Measurements from ENCODE around the gene SDK1.

The SDK1 gene

GRCh38 chr7:4017081-4017480 lies 716.0 kb downstream of the SDK1 start:
- DNase-seq (ENCODE audit: low spot score) = no peak

GRCh38 chr7:4017785-4018184 lies 716.7 kb downstream of the SDK1 start:
- no peak for DNase-seq (ENCODE audit: low spot score)

- DNase-seq (ENCODE audit: low spot score) = no peak
Measured at GRCh38 chr7:4018601-4019316, 717.7 kb downstream of the SDK1 start.

- DNase-seq (ENCODE audit: low spot score) = no peak
Measured at GRCh38 chr7:4020086-4020485, 719.0 kb downstream of the SDK1 start.

GRCh38 chr7:4021413-4021812 lies 720.4 kb downstream of the SDK1 start:
- no peak for DNase-seq (ENCODE audit: low spot score)

GRCh38 chr7:4022265-4022664 lies 721.2 kb downstream of the SDK1 start:
- DNase-seq (ENCODE audit: low spot score) = no peak

- no peak for DNase-seq (ENCODE audit: low spot score)
Measured at GRCh38 chr7:4023502-4023901, 722.5 kb downstream of the SDK1 start.

GRCh38 chr7:4024133-4024532 lies 723.1 kb downstream of the SDK1 start:
- DNase-seq (ENCODE audit: low spot score) = no peak

GRCh38 chr7:4024806-4025205 lies 723.8 kb downstream of the SDK1 start:
- no peak for DNase-seq (ENCODE audit: low spot score)

GRCh38 chr7:4025210-4025609 lies 724.2 kb downstream of the SDK1 start:
- DNase-seq (ENCODE audit: low spot score) = no peak

GRCh38 chr7:4025694-4026615 lies 724.9 kb downstream of the SDK1 start:
- no peak for DNase-seq (ENCODE audit: low spot score)

GRCh38 chr7:4026941-4027486 lies 726.0 kb downstream of the SDK1 start:
- no peak for DNase-seq (ENCODE audit: low spot score)

GRCh38 chr7:4028221-4028620 lies 727.2 kb downstream of the SDK1 start:
- no peak for DNase-seq (ENCODE audit: low spot score)

- DNase-seq (ENCODE audit: low spot score) = no peak
Measured at GRCh38 chr7:4029941-4030340, 728.9 kb downstream of the SDK1 start.

- DNase-seq (ENCODE audit: low spot score) = no peak
Measured at GRCh38 chr7:4030346-4030950, 729.4 kb downstream of the SDK1 start.

- DNase-seq (ENCODE audit: low spot score) = no peak
Measured at GRCh38 chr7:4033996-4034395, 732.9 kb downstream of the SDK1 start.

- DNase-seq (ENCODE audit: low spot score) = no peak
Measured at GRCh38 chr7:4037308-4037707, 736.3 kb downstream of the SDK1 start.

- no peak for DNase-seq (ENCODE audit: low spot score)
Measured at GRCh38 chr7:4037877-4038276, 736.8 kb downstream of the SDK1 start.

GRCh38 chr7:4040109-4040928 lies 739.3 kb downstream of the SDK1 start:
- DNase-seq (ENCODE audit: low spot score) = no peak

GRCh38 chr7:4042402-4043045 lies 741.5 kb downstream of the SDK1 start:
- DNase-seq (ENCODE audit: low spot score) = no peak

GRCh38 chr7:4043988-4044387 lies 742.9 kb downstream of the SDK1 start:
- no peak for DNase-seq (ENCODE audit: low spot score)

Data from CD4-positive, alpha-beta T cell treated with Interleukin-15 for 4 hours (primary cell).